Measurements from ENCODE around the gene CUX1.

Gene CUX1

DNA sequence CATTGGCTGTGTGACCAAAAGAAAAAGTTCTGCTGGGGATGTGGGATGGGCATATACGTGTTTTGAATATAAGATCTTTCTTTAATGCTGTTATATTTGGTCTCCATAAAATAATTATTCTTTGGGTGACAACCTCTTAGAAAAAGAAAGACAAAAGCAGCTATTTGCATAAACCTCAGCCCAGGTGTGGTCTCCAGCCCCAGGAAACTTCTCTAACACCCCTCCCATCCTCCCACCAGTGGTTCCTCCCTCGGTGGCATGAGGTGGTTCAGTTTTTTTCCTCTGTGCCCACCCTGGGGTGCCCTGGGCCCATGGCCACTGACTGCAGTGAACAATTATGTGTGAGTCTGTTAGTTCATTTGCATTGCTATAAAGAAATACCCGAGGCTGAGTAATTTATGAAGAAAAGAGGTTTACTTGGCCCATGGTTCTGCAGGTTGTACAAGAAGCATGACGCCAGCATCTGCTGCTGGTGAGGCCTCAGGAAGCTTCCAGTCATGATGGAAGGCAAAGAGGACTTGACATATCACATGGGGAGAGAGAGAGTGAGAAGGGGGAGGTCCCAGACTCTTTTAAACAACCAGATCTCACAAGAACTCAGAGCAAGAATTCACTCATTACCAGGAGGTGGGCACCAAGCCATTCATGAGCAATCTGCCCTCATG is 165.9 kb downstream of the CUX1 start:
- no peak for TF ChIP-seq TSHZ2 (CRISPR knock-in tag; IDR thresholded peaks at IDR 0.05)
- TF ChIP-seq ZNF8 (CRISPR knock-in tag; IDR thresholded peaks at IDR 0.05), result no peak
- no peak for TF ChIP-seq PATZ1 (CRISPR knock-in tag; IDR thresholded peaks at IDR 0.05; ENCODE audit: borderline replicate concordance)
- no peak for TF ChIP-seq TOX (CRISPR knock-in tag; IDR thresholded peaks at IDR 0.05; ENCODE audit: borderline replicate concordance)
- no peak for TF ChIP-seq RARB (CRISPR knock-in tag; IDR thresholded peaks at IDR 0.05)
- TF ChIP-seq BACH2 (CRISPR knock-in tag; IDR thresholded peaks at IDR 0.05; ENCODE audit: borderline replicate concordance), result no peak
- no peak for TF ChIP-seq ZFP3 (CRISPR knock-in tag; IDR thresholded peaks at IDR 0.05)
- no peak for TF ChIP-seq ARNTL (CRISPR knock-in tag; IDR thresholded peaks at IDR 0.05; ENCODE audit: borderline replicate concordance, low read depth)
- no peak for TF ChIP-seq ESRRG (CRISPR knock-in tag; IDR thresholded peaks at IDR 0.05)
- TF ChIP-seq, protein P1, sequence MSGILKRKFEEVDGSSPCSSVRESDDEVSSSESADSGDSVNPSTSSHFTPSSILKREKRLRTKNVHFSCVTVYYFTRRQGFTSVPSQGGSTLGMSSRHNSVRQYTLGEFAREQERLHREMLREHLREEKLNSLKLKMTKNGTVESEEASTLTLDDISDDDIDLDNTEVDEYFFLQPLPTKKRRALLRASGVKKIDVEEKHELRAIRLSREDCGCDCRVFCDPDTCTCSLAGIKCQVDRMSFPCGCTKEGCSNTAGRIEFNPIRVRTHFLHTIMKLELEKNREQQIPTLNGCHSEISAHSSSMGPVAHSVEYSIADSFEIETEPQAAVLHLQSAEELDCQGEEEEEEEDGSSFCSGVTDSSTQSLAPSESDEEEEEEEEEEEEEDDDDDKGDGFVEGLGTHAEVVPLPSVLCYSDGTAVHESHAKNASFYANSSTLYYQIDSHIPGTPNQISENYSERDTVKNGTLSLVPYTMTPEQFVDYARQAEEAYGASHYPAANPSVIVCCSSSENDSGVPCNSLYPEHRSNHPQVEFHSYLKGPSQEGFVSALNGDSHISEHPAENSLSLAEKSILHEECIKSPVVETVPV (CRISPR knock-in tag; IDR thresholded peaks at IDR 0.05), result no peak
- no peak for TF ChIP-seq POU6F1 (CRISPR knock-in tag; IDR thresholded peaks at IDR 0.05; ENCODE audit: borderline replicate concordance, low read depth)
- TF ChIP-seq ZFP30 (CRISPR knock-in tag; IDR thresholded peaks at IDR 0.05), result no peak
- TF ChIP-seq GLIS3 (CRISPR knock-in tag; IDR thresholded peaks at IDR 0.05), result no peak
- no peak for TF ChIP-seq CSDC2 (CRISPR knock-in tag; IDR thresholded peaks at IDR 0.05)
- no peak for TF ChIP-seq ISL1 (CRISPR knock-in tag; IDR thresholded peaks at IDR 0.05)
- TF ChIP-seq SNAI2 (CRISPR knock-in tag; IDR thresholded peaks at IDR 0.05), result no peak
- no peak for TF ChIP-seq OSR1 (CRISPR knock-in tag; IDR thresholded peaks at IDR 0.05)
- TF ChIP-seq PPARA (CRISPR knock-in tag; IDR thresholded peaks at IDR 0.05; ENCODE audit: borderline replicate concordance), result no peak
- ATAC-seq, result no peak

DNA sequence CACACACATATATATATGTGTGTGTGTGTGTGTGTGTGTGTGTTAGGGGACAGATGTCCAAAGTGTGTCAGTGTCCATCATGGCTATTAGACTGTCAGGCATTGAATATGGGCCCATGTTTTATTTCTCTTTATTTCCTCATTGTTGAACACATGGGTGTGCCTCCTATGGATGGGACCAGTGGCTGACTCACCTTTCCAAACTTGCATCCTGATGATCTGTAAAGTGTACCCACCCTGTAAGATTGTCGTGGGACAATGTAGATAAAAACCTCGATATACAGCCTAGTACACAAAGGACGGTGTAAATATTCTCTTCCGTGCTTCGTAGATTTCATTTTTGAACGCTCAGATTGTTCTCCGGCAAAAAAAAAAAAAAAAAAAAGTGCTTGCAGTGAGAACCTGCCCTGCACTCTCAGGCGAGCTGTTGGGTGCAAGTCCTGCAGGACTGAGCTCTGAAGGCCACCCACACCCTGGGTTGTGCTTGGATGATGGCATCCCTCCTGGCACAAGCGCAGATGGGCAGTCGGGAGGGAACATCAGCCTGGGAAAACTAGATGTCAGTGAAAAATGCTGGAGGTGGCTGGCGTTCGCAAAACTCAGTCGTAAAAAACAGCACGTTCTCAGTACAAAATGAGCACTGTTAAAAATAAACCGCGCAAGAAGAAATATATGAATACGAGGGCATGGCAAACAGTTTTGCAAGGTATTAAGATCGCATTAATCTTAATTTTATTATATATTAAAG is 166.9 kb downstream of the CUX1 start:
- ATAC-seq, result no peak
- no peak for TF ChIP-seq ARNTL (CRISPR knock-in tag; IDR thresholded peaks at IDR 0.05; ENCODE audit: borderline replicate concordance, low read depth)
- TF ChIP-seq, protein P1 (CRISPR knock-in tag; IDR thresholded peaks at IDR 0.05), result no peak
- TF ChIP-seq BACH2 (CRISPR knock-in tag; IDR thresholded peaks at IDR 0.05; ENCODE audit: borderline replicate concordance), result no peak
- no peak for TF ChIP-seq RARB (CRISPR knock-in tag; IDR thresholded peaks at IDR 0.05)
- no peak for TF ChIP-seq ZNF565 (CRISPR knock-in tag; conservative IDR thresholded peaks at IDR 0.05; ENCODE audit: low read depth)
- no peak for TF ChIP-seq POU6F1 (CRISPR knock-in tag; IDR thresholded peaks at IDR 0.05; ENCODE audit: borderline replicate concordance, low read depth)
- no peak for TF ChIP-seq PATZ1 (CRISPR knock-in tag; IDR thresholded peaks at IDR 0.05; ENCODE audit: borderline replicate concordance)
- no peak for TF ChIP-seq ZNF70 (CRISPR knock-in tag; IDR thresholded peaks at IDR 0.05)
- TF ChIP-seq ESRRG (CRISPR knock-in tag; IDR thresholded peaks at IDR 0.05), result no peak

All from SK-N-SH treated with all-trans-retinoic acid at 6 μM for 48 hours (cell line).